Hepatocyte (in vitro differentiated cells): Measurements from ENCODE around the gene TRMT1L.

ENCODE experiments used
- EZH2 ChIP-seq: fragments of 200-600 bp; sonication (generic); IDR thresholded peaks from 2 replicates; pipeline ENCODE4 v1.6.1; 2016; ENCODE audit warnings: antibody characterized with exemption, mild to moderate bottlenecking, borderline replicate concordance
- TF ChIP-seq, protein P1 (sequence below): fragments of 200-600 bp; sonication (generic); IDR thresholded peaks from 2 replicates; pipeline ENCODE4 v1.5.1; 2016; ENCODE audit warnings: antibody characterized with exemption, mild to moderate bottlenecking; ENCODE audit not compliant: poor library complexity

DNA sequence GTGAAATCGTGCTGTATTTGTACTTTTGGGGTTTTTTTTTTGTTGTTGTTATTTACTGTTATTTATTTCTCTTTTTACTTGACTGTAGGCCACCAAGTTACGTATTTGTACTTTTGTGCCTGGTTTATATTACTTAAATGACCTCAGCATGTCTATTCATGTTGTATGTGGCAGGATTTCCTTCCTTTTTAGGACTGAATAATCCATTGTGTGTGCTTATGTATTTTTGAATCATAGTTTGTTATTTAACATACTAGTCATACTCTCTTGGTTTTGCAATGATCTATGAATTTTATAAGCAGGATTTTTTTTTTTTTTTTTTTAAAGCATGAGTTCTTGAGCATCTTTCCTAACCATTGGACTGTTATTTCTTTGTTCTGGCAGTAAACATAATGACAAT, 60.2 kb downstream of the TRMT1L start:
- TF ChIP-seq, protein P1, sequence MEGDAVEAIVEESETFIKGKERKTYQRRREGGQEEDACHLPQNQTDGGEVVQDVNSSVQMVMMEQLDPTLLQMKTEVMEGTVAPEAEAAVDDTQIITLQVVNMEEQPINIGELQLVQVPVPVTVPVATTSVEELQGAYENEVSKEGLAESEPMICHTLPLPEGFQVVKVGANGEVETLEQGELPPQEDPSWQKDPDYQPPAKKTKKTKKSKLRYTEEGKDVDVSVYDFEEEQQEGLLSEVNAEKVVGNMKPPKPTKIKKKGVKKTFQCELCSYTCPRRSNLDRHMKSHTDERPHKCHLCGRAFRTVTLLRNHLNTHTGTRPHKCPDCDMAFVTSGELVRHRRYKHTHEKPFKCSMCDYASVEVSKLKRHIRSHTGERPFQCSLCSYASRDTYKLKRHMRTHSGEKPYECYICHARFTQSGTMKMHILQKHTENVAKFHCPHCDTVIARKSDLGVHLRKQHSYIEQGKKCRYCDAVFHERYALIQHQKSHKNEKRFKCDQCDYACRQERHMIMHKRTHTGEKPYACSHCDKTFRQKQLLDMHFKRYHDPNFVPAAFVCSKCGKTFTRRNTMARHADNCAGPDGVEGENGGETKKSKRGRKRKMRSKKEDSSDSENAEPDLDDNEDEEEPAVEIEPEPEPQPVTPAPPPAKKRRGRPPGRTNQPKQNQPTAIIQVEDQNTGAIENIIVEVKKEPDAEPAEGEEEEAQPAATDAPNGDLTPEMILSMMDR = no peak
- no peak for TF ChIP-seq EZH2
